ENCODE data around the gene CD274.
A peak's percentile ranks its signal among the peaks of the same experiment; 100 is the strongest.

CD274 gene

DNA sequence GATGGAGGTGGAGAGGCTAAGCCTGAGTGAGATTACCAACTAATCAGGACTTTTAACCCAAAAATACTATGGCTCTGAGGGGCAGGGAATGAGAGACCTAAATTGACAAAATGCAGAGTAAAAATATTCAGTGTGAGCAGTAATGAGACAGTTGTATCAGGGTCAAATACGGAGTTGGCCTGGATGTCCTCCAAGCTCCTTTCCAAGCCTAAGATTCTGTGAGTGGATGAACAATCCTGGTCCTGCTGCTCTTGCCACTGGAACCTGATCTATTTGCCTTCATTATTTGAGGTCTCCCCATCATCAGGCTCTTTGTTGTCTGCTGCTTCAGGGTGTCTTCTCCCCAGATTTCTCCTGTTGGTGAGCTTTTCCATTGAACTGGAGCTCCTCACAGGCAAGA is 61.1 kb downstream of the CD274 start:
- H3K4me3 ChIP-seq (ENCODE audit: low read depth, low read length): peak overlapping the region; percentile 69
- no peak for TF ChIP-seq CTCF (IDR thresholded peaks at IDR 0.05; ENCODE audit: insufficient read depth, low read depth, low read length, missing control alignments)
- DNase-seq (ENCODE audit: low read depth): no peak

- TF ChIP-seq CTCF (IDR thresholded peaks at IDR 0.05; ENCODE audit: insufficient read depth, low read depth, low read length, missing control alignments): no peak
- peak; percentile 67 for DNase-seq (ENCODE audit: low read depth)
- peak overlapping the region; percentile 69 for H3K4me3 ChIP-seq (ENCODE audit: low read depth, low read length)
Measured at GRCh38 chr9:5511935-5512580, 61.7 kb downstream of the CD274 start.

DNA sequence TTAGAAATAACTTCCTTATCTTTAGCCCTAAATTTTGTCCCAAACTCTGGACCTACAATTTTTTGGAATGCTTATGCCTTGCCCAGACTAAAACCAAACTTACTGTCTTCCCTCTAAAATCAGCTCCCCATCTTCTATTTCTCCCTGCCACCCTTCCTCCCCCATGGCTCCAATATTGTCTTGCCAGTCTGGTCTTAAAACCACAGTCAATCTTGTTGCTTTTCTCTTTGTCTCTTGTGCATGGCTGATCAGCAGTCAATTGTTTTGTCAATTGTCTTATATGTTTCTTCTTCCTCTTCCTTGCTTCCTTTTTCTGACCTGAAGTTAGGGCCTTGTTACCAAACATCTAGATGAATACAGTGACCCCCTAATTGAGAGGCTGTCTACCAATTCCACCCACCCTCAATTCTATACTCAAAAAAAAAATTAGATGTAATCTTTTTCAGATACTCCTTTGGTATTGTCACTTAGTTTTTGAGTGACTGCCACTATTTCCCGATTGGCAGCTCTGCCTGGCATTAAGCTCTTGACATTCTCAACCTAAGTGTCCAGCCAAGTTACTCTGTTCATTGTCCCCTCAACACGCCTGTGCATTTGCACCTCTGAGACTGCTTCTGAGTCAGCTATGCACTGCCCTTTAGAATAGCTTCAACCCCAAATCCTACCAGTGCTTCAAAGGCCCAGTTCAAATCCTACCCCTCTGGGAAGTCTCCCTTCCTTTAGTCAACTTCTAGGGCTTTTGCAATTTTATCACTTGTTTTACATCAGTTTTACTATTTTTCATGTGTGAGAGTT is 62.5 kb downstream of the CD274 start:
- no peak for TF ChIP-seq CTCF (IDR thresholded peaks at IDR 0.05; ENCODE audit: insufficient read depth, low read depth, low read length, missing control alignments)
- DNase-seq (ENCODE audit: low read depth): no peak
- peak overlapping the region; percentile 69 for H3K4me3 ChIP-seq (ENCODE audit: low read depth, low read length)

- TF ChIP-seq CTCF (IDR thresholded peaks at IDR 0.05; ENCODE audit: insufficient read depth, low read depth, low read length, missing control alignments): no peak
- DNase-seq (ENCODE audit: low read depth): no peak
- H3K4me3 ChIP-seq (ENCODE audit: low read depth, low read length): peak overlapping the region; percentile 69
Measured at GRCh38 chr9:5513966-5514616, 63.7 kb downstream of the CD274 start.

DNA sequence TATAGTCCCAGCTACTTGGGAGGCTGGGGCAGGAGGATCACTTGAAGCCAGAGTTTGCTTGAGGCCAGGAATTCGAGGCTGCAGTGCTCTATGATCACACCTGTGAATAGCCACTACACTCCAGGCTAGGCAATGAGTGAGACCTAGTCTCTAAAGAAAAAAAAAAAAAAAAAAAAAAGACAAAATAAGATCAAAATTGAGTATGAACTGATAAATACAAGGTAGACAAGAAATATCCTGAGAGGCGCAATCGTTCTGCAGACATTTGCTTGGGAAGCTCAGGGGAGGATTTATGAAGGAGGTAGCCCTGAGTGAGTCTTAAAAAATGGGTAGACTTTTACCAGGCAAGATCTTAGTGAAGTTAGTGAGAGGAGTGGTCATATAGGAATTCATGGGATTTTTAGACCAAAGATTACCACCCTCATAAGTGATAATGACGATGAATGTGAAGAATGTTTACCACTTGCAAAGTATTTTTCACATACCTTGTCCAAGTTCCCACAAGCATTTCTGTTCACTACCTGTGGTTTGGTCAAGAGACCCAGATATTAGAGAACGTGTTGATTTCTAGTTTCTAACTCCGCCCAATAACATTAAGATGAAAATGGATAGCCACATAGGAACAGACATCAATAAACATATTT is 64.4 kb downstream of the CD274 start:
- TF ChIP-seq CTCF (IDR thresholded peaks at IDR 0.05; ENCODE audit: insufficient read depth, low read depth, low read length, missing control alignments): no peak
- DNase-seq (ENCODE audit: low read depth): peak; percentile 83
- H3K4me3 ChIP-seq (ENCODE audit: low read depth, low read length): peak overlapping the region; percentile 69

- TF ChIP-seq CTCF (IDR thresholded peaks at IDR 0.05; ENCODE audit: insufficient read depth, low read depth, low read length, missing control alignments): no peak
- DNase-seq (ENCODE audit: low read depth): no peak
- no peak overlapping the region for H3K4me3 ChIP-seq (ENCODE audit: low read depth, low read length)
Measured at GRCh38 chr9:5515261-5515650, 64.9 kb downstream of the CD274 start.
